ENCODE data around the gene CNEP1R1. TPM values are rescaled to one million over a fixed set of nuclear protein-coding genes. Genes with fewer than 3 reads are reported as not detected.
A peak's percentile ranks its signal among the peaks of the same experiment; 100 is the strongest.

The CNEP1R1 gene
- total and polyA plus RNA-seq, 10 of the 15 experiments (the other 5 are each of a cell fraction or from before 2014, with no cell fraction given): 11.5 to 29.2 (median 15.6) TPM

DNA sequence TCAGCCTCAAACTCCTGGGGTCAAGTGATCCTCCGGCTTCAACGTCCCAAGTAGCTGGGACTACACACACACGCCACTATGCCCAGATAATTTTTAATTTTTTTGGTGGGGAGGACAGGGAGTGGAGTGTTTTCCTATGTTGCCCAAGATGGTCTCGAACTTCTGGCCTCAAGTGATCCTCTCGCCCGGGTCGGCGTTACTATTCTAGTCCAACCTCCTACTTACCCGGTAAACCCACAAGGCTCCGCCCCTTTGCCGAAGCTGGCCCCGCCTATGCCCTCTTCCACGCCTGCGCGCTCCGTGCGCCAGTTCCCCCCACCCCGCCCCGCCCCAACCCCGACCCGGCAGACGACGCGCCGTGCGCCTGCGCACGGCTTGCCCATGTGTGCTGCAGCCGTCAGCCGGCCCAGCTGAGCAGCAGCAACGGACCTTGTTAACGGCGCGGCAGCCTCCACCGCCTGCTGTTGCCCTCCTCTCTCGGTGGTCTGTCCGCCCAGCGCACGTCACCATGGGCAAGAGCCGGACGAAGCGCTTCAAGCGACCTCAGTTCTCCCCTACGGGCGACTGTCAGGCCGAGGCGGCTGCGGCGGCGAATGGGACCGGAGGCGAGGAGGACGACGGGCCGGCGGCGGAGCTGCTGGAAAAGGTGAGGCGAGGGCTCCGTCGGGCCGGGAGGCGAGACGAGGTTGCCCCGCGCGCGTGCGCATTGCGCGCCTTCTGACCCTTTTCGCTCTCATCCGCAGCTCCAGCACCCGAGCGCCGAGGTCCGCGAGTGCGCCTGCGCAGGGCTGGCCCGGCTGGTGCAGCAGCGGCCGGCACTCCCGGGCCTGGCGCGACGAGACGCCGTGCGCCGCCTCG lies 40.8 kb downstream of the CNEP1R1 start, which contains the start of gene HEATR3 (continued):
- TF ChIP-seq ZNF687 (IDR thresholded peaks at IDR 0.05) (peak; percentile 82), SIN3A (IDR thresholded peaks at IDR 0.05; ENCODE audit: low read depth, low read length) (peak; percentile 81), ZNF592 (IDR thresholded peaks at IDR 0.05) (no peak), RUNX3 (IDR thresholded peaks at IDR 0.05; ENCODE audit: low read length) (peak; percentile 62; the same call in 1 of the 2 replicates), POLR2AphosphoS2 (IDR thresholded peaks at IDR 0.05; ENCODE audit: low read depth, low read length) (no peak), GATAD2B (conservative IDR thresholded peaks at IDR 0.05; ENCODE audit: low read depth) (peak; percentile 85; the same call in 1 of the 2 replicates), SREBF2 (IDR thresholded peaks at IDR 0.05; ENCODE audit: low read length) (no peak), RAD51 (IDR thresholded peaks at IDR 0.05) (no peak), ASH2L (IDR thresholded peaks at IDR 0.05; ENCODE audit: borderline replicate concordance, low read depth) (no peak), JUND (IDR thresholded peaks at IDR 0.05; ENCODE audit: low read depth, low read length) (no peak), SUZ12 (IDR thresholded peaks at IDR 0.05; ENCODE audit: unreplicated experiment) (no peak), WRNIP1 (IDR thresholded peaks at IDR 0.05; ENCODE audit: borderline replicate concordance, low read depth, low read length) (no peak), NRF1 (conservative IDR thresholded peaks at IDR 0.05; ENCODE audit: low read depth, low read length) (peak; percentile 82), ZNF24 (IDR thresholded peaks at IDR 0.05) (peak; percentile 51; the same call in 1 of the 2 replicates), POLR2AphosphoS5 (IDR thresholded peaks at IDR 0.05; ENCODE audit: low read length) (peak; percentile 72), TCF12 (IDR thresholded peaks at IDR 0.05; ENCODE audit: low read depth, low read length) (0 out of 2 replicates have a peak, but pooled peaks have one; percentile 4), YY1 (IDR thresholded peaks at IDR 0.05; ENCODE audit: low read depth, low read length) (no peak), EGR1 (IDR thresholded peaks at IDR 0.05; ENCODE audit: borderline replicate concordance in 1 of 2, low read depth in 2 of 2, low read length in 2 of 2) (no peak), SUPT20H (IDR thresholded peaks at IDR 0.05; ENCODE audit: borderline replicate concordance, control insufficient read depth, low read depth, low read length) (no peak)
- TF ChIP-seq, protein P1, sequence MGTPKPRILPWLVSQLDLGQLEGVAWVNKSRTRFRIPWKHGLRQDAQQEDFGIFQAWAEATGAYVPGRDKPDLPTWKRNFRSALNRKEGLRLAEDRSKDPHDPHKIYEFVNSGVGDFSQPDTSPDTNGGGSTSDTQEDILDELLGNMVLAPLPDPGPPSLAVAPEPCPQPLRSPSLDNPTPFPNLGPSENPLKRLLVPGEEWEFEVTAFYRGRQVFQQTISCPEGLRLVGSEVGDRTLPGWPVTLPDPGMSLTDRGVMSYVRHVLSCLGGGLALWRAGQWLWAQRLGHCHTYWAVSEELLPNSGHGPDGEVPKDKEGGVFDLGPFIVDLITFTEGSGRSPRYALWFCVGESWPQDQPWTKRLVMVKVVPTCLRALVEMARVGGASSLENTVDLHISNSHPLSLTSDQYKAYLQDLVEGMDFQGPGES (IDR thresholded peaks at IDR 0.05): no peak
